NCI-H1105 treated with DMSO at 0.1 percent for 48 hours (cell line): ENCODE data around the gene PLK5.

Source experiments
- DNase-seq: peaks from one replicate; lab custom pipeline; 2025; lab: John Stamatoyannopoulos, UW

The PLK5 gene

GRCh38 chr19:1555487-1556389, 31.9 kb downstream of the PLK5 start:
- no peak for DNase-seq

GRCh38 chr19:1556390-1557070, 32.7 kb downstream of the PLK5 start:
- no peak for DNase-seq

GRCh38 chr19:1558552-1558951, 34.7 kb downstream of the PLK5 start:
- no peak for DNase-seq

GRCh38 chr19:1560286-1560882, 36.5 kb downstream of the PLK5 start:
- DNase-seq = no peak

GRCh38 chr19:1561236-1561842, 37.5 kb downstream of the PLK5 start:
- no peak for DNase-seq

- no peak for DNase-seq
These were observed 39.4 kb downstream of the PLK5 start for GRCh38 chr19:1563251-1563650.

GRCh38 chr19:1566392-1567115, 42.7 kb downstream of the PLK5 start:
- DNase-seq = peak; percentile 61

- DNase-seq = peak; percentile 13
These were observed 43.4 kb downstream of the PLK5 start for GRCh38 chr19:1567116-1567847.

- DNase-seq = no peak
These were observed 44.0 kb downstream of the PLK5 start for GRCh38 chr19:1567848-1568227.

- peak; percentile 54 for DNase-seq
These were observed 44.6 kb downstream of the PLK5 start, which contains the start of gene MEX3D for GRCh38 chr19:1568320-1569019. TSS of gene MEX3D (minus strand) at chr19:1568325. CDS start at chr19:1568058, 267 bp downstream.

- no peak for DNase-seq
These were observed 46.1 kb downstream of the PLK5 start for GRCh38 chr19:1569997-1570396.

GRCh38 chr19:1570836-1571235, 47.0 kb downstream of the PLK5 start:
- DNase-seq = no peak

GRCh38 chr19:1571358-1571757, 47.5 kb downstream of the PLK5 start:
- no peak for DNase-seq

- DNase-seq = no peak
These were observed 48.9 kb downstream of the PLK5 start for GRCh38 chr19:1572795-1573194.

GRCh38 chr19:1574354-1575136, 50.7 kb downstream of the PLK5 start:
- DNase-seq = no peak

- no peak for DNase-seq
These were observed 51.7 kb downstream of the PLK5 start for GRCh38 chr19:1575323-1576241.

- DNase-seq = no peak
These were observed 52.6 kb downstream of the PLK5 start for GRCh38 chr19:1576242-1577089.
